Measurements from ENCODE around the gene RPS6KB2. TPM values are rescaled to one million over a fixed set of nuclear protein-coding genes. Genes with fewer than 3 reads are reported as not detected.

The RPS6KB2 gene
- total and polyA plus RNA-seq, 2 donors (not counting 3 experiments of a cell fraction or from before 2014, with no cell fraction given): 53.8 to 60.0 TPM

GRCh38 chr11:67406969-67407687 is 21.2 kb upstream of the RPS6KB2 start:
- TF ChIP-seq GATA2 (IDR thresholded peaks at IDR 0.05; ENCODE audit: insufficient read depth, insufficient read length, low read depth, low read length) (no peak), POLR2A (IDR thresholded peaks at IDR 0.05; ENCODE audit: low read depth, low read length) (no peak), EZH2 (IDR thresholded peaks at IDR 0.05; ENCODE audit: borderline replicate concordance, low read depth, low read length, severe bottlenecking) (no peak), FOS (IDR thresholded peaks at IDR 0.05; ENCODE audit: borderline replicate concordance, insufficient read depth, low read length) (no peak), POLR2AphosphoS5 (IDR thresholded peaks at IDR 0.05; ENCODE audit: insufficient read depth, low read depth, low read length) (no peak), CTCF (IDR thresholded peaks at IDR 0.05; ENCODE audit: extremely low read depth in 1 of 2, insufficient read depth in 1 of 2, low read depth in 1 of 2, low read length in 2 of 2) (no peak), MAX (IDR thresholded peaks at IDR 0.05; ENCODE audit: insufficient read depth, insufficient read length) (no peak), MYC (IDR thresholded peaks at IDR 0.05; ENCODE audit: low read depth, low read length) (no peak), JUN (IDR thresholded peaks at IDR 0.05; ENCODE audit: borderline replicate concordance, insufficient read depth, insufficient read length, low read depth) (no peak)
- POLR2A ChIA-PET: no interaction called here
- H3K4me2 ChIP-seq (ENCODE audit: insufficient read depth, low read length): no peak overlapping the region
- FAIRE-seq (no peak), DNase-seq (ENCODE audit: low read depth, low spot score) (no peak)
- no TSS peak for BruUV-seq (replicated peaks)
- no peaks in the 10 kb centered on the region for H3K79me2 ChIP-seq (ENCODE audit: control insufficient read depth, insufficient read depth, low read length)
- dilution Hi-C loops (cut with MboI; ENCODE audit: extremely low pct_ligation_motif_present, low sequenced_read_pairs): no loop called here
- H3K4me1 ChIP-seq (ENCODE audit: control insufficient read depth, extremely low read depth, insufficient read depth, low read length): peaks cover 2% of the 10 kb centered on the region
- no peak overlapping the region for H2AFZ ChIP-seq (ENCODE audit: low read depth, low read length)
- no peaks in the 10 kb centered on the region for H3K36me3 ChIP-seq (ENCODE audit: control insufficient read depth in 2 of 2, extremely low read depth in 1 of 2, insufficient read depth in 2 of 2, low read length in 2 of 2)
- peaks cover 0 to 3% of the 10 kb centered on the region in 2 experiments for H3K27me3 ChIP-seq (ENCODE audit: control insufficient read depth in 2 of 2, insufficient read depth in 2 of 2, low read length in 2 of 2)
- CTCF ChIA-PET: interaction anchor here (1.0 to 1.3 kb wide), 2 partner anchors 11 to 14 kb away, joined by 3 read pairs; no protein-coding TSS in a partner anchor
- H4K20me1 ChIP-seq (replicated peaks; ENCODE audit: control insufficient read depth, extremely low read depth, insufficient read depth, low read length): no peaks in the 10 kb centered on the region
- H3K9me3 ChIP-seq (replicated peaks; ENCODE audit: control insufficient read depth, insufficient read depth, low read length): no peaks in the 10 kb centered on the region
- no peaks in the 10 kb centered on the region for H3K9me1 ChIP-seq (replicated peaks; ENCODE audit: control insufficient read depth, extremely low read depth, insufficient read depth, low read length)
- no peak overlapping the region for H3K9ac ChIP-seq (replicated peaks; ENCODE audit: extremely low read depth, insufficient read depth, low read length)
- intact Hi-C loops (cut with micrococcal nuclease): no loop called here
- no peak overlapping the region for H3K4me3 ChIP-seq (replicated peaks in 1 of 3; ENCODE audit: insufficient read depth in 1 of 3, low read depth in 1 of 3, low read length in 3 of 3)
- H3K27ac ChIP-seq (ENCODE audit: insufficient read depth, low read depth, low read length): no peak overlapping the region

Data from endothelial cell of umbilical vein (primary cell).